ENCODE measurements around the gene BMS1. TPM values are rescaled to one million over a fixed set of nuclear protein-coding genes. Genes with fewer than 3 reads are reported as not detected.
"Not testable (repeated sequence)": the region's sequence is repeated elsewhere in the genome, so short reads cannot be mapped to it uniquely, and the experiment has no call there.

Gene BMS1
- 14.8 and 15.8 TPM in 2 replicates for total RNA-seq
- polyA plus RNA-seq: 13.4 and 14.5 TPM in 2 replicates

- H4K20me1 ChIP-seq (ENCODE audit: insufficient read depth, poor library complexity, severe bottlenecking): no peaks in the 10 kb centered on the region
- TF ChIP-seq EZH2phosphoT487 (IDR thresholded peaks at IDR 0.05; ENCODE audit: low read depth, severe bottlenecking, unreplicated experiment) (no peak), EZH2 (IDR thresholded peaks at IDR 0.05; ENCODE audit: borderline replicate concordance) (no peak), CTCF (IDR thresholded peaks at IDR 0.05; ENCODE audit: poor library complexity) (no peak)
- H2AFZ ChIP-seq: peak within 1 kb of the TSS; percentile 88
- H3K9me2 ChIP-seq (replicated peaks; ENCODE audit: insufficient read depth): no peaks in the 10 kb centered on the region
- H3K9me3 ChIP-seq (ENCODE audit: low read depth): no peaks in the 10 kb centered on the region
- WGBS (ENCODE audit: low lambda C conversion rate, missing lambda C conversion rate): 2% methylated on average over 59 of the region's 60 CpGs
- DNase-seq (ENCODE audit: low spot score): peak; percentile 94
- H3K4me3 ChIP-seq: peak within 1 kb of the TSS; percentile 77
- peaks cover 23% of the 10 kb centered on the region for H3K79me2 ChIP-seq
- no peaks in the 10 kb centered on the region for H3K36me3 ChIP-seq (replicated peaks; ENCODE audit: insufficient read depth, low read depth)
- peak within 1 kb of the TSS; percentile 82 for H3K4me2 ChIP-seq
- H3K4me1 ChIP-seq (ENCODE audit: insufficient read depth): no peaks in the 10 kb centered on the region
- peak within 1 kb of the TSS; percentile 97 for H3K27ac ChIP-seq
- H3K27me3 ChIP-seq: no peaks in the 10 kb centered on the region
Measured at GRCh38 chr10:42782446-42783180, at the start of gene BMS1. Gene BMS1, plus strand, starts transcription at chr10:42782795. Its CDS starts 1,600 bp downstream, at chr10:42784395.

GRCh38 chr10:42734536-42734935 is 48.1 kb upstream of the BMS1 start:
- WGBS (ENCODE audit: low lambda C conversion rate, missing lambda C conversion rate): 48% methylated on average over 1 of the region's 1 CpG
- Histone ChIP-seq H3K27ac (no peak overlapping the region), H3K4me2 (no peak overlapping the region)

GRCh38 chr10:42738679-42739078 is 43.9 kb upstream of the BMS1 start:
- no peaks in the 10 kb centered on the region for H3K27me3 ChIP-seq
- 68% methylated on average over 3 of the region's 3 CpGs for WGBS (ENCODE audit: low lambda C conversion rate, missing lambda C conversion rate)
- DNase-seq (ENCODE audit: low spot score): no peak
- H3K36me3 ChIP-seq (replicated peaks; ENCODE audit: insufficient read depth, low read depth): no peaks in the 10 kb centered on the region
- H3K4me1 ChIP-seq (ENCODE audit: insufficient read depth): no peaks in the 10 kb centered on the region
- H4K20me1 ChIP-seq (ENCODE audit: insufficient read depth, poor library complexity, severe bottlenecking): no peaks in the 10 kb centered on the region
- H3K4me3 ChIP-seq: no peak overlapping the region
- no peaks in the 10 kb centered on the region for H3K79me2 ChIP-seq
- no peak overlapping the region for H2AFZ ChIP-seq
- H3K27ac ChIP-seq: no peak overlapping the region
- no peak overlapping the region for H3K4me2 ChIP-seq
- no peak for TF ChIP-seq CTCF (IDR thresholded peaks at IDR 0.05; ENCODE audit: poor library complexity)
- TF ChIP-seq EZH2 (IDR thresholded peaks at IDR 0.05; ENCODE audit: borderline replicate concordance): no peak
- TF ChIP-seq EZH2phosphoT487 (IDR thresholded peaks at IDR 0.05; ENCODE audit: low read depth, severe bottlenecking, unreplicated experiment): no peak
- no peaks in the 10 kb centered on the region for H3K9me2 ChIP-seq (replicated peaks; ENCODE audit: insufficient read depth)
- H3K9me3 ChIP-seq (ENCODE audit: low read depth): no peaks in the 10 kb centered on the region

More at GRCh38 chr10:42734536-42734935, 48.1 kb upstream of the BMS1 start:
- H3K9me3 ChIP-seq (ENCODE audit: low read depth): no peaks in the 10 kb centered on the region
- no peaks in the 10 kb centered on the region for H3K4me1 ChIP-seq (ENCODE audit: insufficient read depth)
- no peaks in the 10 kb centered on the region for H3K9me2 ChIP-seq (replicated peaks; ENCODE audit: insufficient read depth)
- no peaks in the 10 kb centered on the region for H3K79me2 ChIP-seq
- no peaks in the 10 kb centered on the region for H3K27me3 ChIP-seq
- H2AFZ ChIP-seq: no peak overlapping the region
- H3K36me3 ChIP-seq (replicated peaks; ENCODE audit: insufficient read depth, low read depth): no peaks in the 10 kb centered on the region
- DNase-seq (ENCODE audit: low spot score): no peak
- TF ChIP-seq CTCF (IDR thresholded peaks at IDR 0.05; ENCODE audit: poor library complexity) (no peak), EZH2 (IDR thresholded peaks at IDR 0.05; ENCODE audit: borderline replicate concordance) (no peak), EZH2phosphoT487 (IDR thresholded peaks at IDR 0.05; ENCODE audit: low read depth, severe bottlenecking, unreplicated experiment) (no peak)
- no peak overlapping the region for H3K4me3 ChIP-seq
- no peaks in the 10 kb centered on the region for H4K20me1 ChIP-seq (ENCODE audit: insufficient read depth, poor library complexity, severe bottlenecking)

- not testable (repeated sequence) for H4K20me1 ChIP-seq (ENCODE audit: insufficient read depth, poor library complexity, severe bottlenecking); H3K9me3 ChIP-seq (ENCODE audit: low read depth); H3K27me3 ChIP-seq; H3K9me2 ChIP-seq (replicated peaks; ENCODE audit: insufficient read depth); H3K79me2 ChIP-seq; H3K4me2 ChIP-seq; H3K4me1 ChIP-seq (ENCODE audit: insufficient read depth); H2AFZ ChIP-seq; DNase-seq (ENCODE audit: low spot score); H3K4me3 ChIP-seq; H3K27ac ChIP-seq; H3K36me3 ChIP-seq (replicated peaks; ENCODE audit: insufficient read depth, low read depth)
- 79% methylated on average over 7 of the region's 7 CpGs for WGBS (ENCODE audit: low lambda C conversion rate, missing lambda C conversion rate)
Measured at GRCh38 chr10:42741536-42741935, 41.1 kb upstream of the BMS1 start.

Data from hepatocyte (in vitro differentiated cells).